B cell (primary cell): Measurements from ENCODE around the gene RIPK1. TPM values are rescaled to one million over a fixed set of nuclear protein-coding genes. Genes with fewer than 3 reads are reported as not detected.

Source experiments
- ATAC-seq: fragments of 200-7000 bp; cut with Tn5 transposase; one replicate; pipeline ENCODE4 v1.10.0; 2021; ENCODE audit warnings: low read depth, mild to moderate bottlenecking, moderate number of reproducible peaks, moderate library complexity
- CTCF ChIA-PET: fragments of 350-600 bp; sonication (Branson Sonifier 250); formaldehyde crosslinking; loops from one replicate; lab custom pipeline; 2021; ENCODE audit warnings: antibody characterized with exemption, inconsistent platforms; lab: Charles Lee
- POLR2A ChIA-PET: fragments of 350-600 bp; sonication (Branson Sonifier 250); formaldehyde crosslinking; loops from one replicate; lab custom pipeline; 2021; ENCODE audit warnings: antibody characterized with exemption; lab: Charles Lee
- DNase-seq: peaks from one replicate; pipeline ENCODE4 v3.0.0; 2013
- H2AFZ ChIP-seq: 2 replicates; pipeline ENCODE4 v1.6.1; 2012; ENCODE audit warnings: mild to moderate bottlenecking, low read depth, low read length; ENCODE audit not compliant: insufficient read depth, poor library complexity, severe bottlenecking
- H3K27ac ChIP-seq, 2 donors: 1 replicate in 1 of 2; 2 replicates in 1 of 2; pipeline ENCODE4 v1.5.1; 2012 to 2013; ENCODE audit warnings: low read length in 2 of 2, mild to moderate bottlenecking in 2 of 2, moderate library complexity in 1 of 2
- H3K27me3 ChIP-seq, 4 experiments: fragments of 200-600 bp in 1 of 4; sonication (generic) in 1 of 4; replicated peaks in 1 of 4; 1 replicate in 2 of 4; 2 replicates in 2 of 4; pipeline versions ENCODE4 v1.6.1 to v1.7.0; 2013 to 2016; ENCODE audit warnings: low read length in 3 of 4, mild to moderate bottlenecking in 2 of 4, mixed read lengths in 1 of 4, moderate library complexity in 1 of 4; ENCODE audit not compliant: insufficient read depth in 4 of 4, control insufficient read depth in 3 of 4; ENCODE audit errors: control extremely low read depth in 1 of 4
- H3K36me3 ChIP-seq, 2 experiments: replicated peaks in 1 of 2; 1 replicate in 1 of 2; 2 replicates in 1 of 2; pipeline versions ENCODE4 v1.6.1 to v1.7.1; 2013; ENCODE audit warnings: low read length in 1 of 2; ENCODE audit not compliant: insufficient read depth in 2 of 2, control insufficient read depth in 1 of 2; ENCODE audit errors: control extremely low read depth in 1 of 2, extremely low read depth in 1 of 2
- H3K4me1 ChIP-seq, 2 donors: fragments of 200-600 bp in 1 of 2; sonication (generic) in 1 of 2; 1 replicate in 1 of 2; 2 replicates in 1 of 2; pipeline versions ENCODE4 v1.5.1 to v1.6.1; 2013 to 2017; ENCODE audit warnings: low read length in 2 of 2; ENCODE audit not compliant: control insufficient read depth in 2 of 2, insufficient read depth in 2 of 2
- H3K4me2 ChIP-seq: replicated peaks from 2 replicates; pipeline ENCODE3; 2012; ENCODE audit warnings: mild to moderate bottlenecking, low read depth, low read length; ENCODE audit not compliant: poor library complexity, severe bottlenecking
- H3K4me3 ChIP-seq, 5 experiments: fragments of 200-600 bp in 1 of 5; sonication (generic) in 1 of 5; 1 replicate in 3 of 5; 2 replicates in 2 of 5; pipeline versions ENCODE4 v1.5.1 to v1.7.0; 2011 to 2016; ENCODE audit warnings: low read length in 4 of 5, mild to moderate bottlenecking in 4 of 5, low read depth in 2 of 5, control low read depth in 1 of 5, moderate library complexity in 1 of 5; ENCODE audit not compliant: insufficient read depth in 1 of 5; ENCODE audit errors: control extremely low read depth in 1 of 5, extremely low read depth in 1 of 5
- H3K79me2 ChIP-seq: fragments of 200-600 bp; sonication (generic); one replicate; pipeline ENCODE4 v1.6.0; 2016; ENCODE audit warnings: low read length; ENCODE audit not compliant: control insufficient read depth, insufficient read depth
- H3K9ac ChIP-seq: fragments of 200-600 bp; sonication (generic); 2 replicates; pipeline ENCODE4 v1.6.1; 2017; ENCODE audit warnings: mild to moderate bottlenecking, low read length, moderate library complexity
- H3K9me3 ChIP-seq, 3 donors: one replicate each; pipeline versions ENCODE4 v1.6.1 to v1.7.1; 2013; ENCODE audit warnings: low read length in 2 of 3; ENCODE audit not compliant: control insufficient read depth in 2 of 3, insufficient read depth in 1 of 3; ENCODE audit errors: control extremely low read depth in 1 of 3
- H4K20me1 ChIP-seq: 2 replicates; pipeline ENCODE4 v1.6.0; 2012; ENCODE audit warnings: mild to moderate bottlenecking, low read length; ENCODE audit not compliant: insufficient read depth, control insufficient read depth, poor library complexity, severe bottlenecking
- H3K27ac Mint-ChIP-seq: one replicate; pipeline ENCODE4 v1.8.0; 2021; ENCODE audit warnings: mixed read lengths
- H3K27me3 Mint-ChIP-seq: one replicate; pipeline ENCODE4 v1.8.0; 2021; ENCODE audit warnings: mixed read lengths
- H3K4me1 Mint-ChIP-seq: one replicate; pipeline ENCODE4 v1.8.0; 2021; ENCODE audit warnings: mixed read lengths
- H3K4me3 Mint-ChIP-seq: one replicate; pipeline ENCODE4 v1.8.0; 2021; ENCODE audit warnings: mixed read lengths
- H3K9me3 Mint-ChIP-seq: one replicate; pipeline ENCODE4 v1.8.0; 2022; ENCODE audit warnings: mixed read lengths; ENCODE audit not compliant: insufficient read depth
- EZH2 ChIP-seq: IDR thresholded peaks from 2 replicates; pipeline ENCODE4 v1.6.1; 2012; ENCODE audit warnings: borderline replicate concordance, low read depth, mild to moderate bottlenecking, moderate library complexity, low read length; ENCODE audit not compliant: insufficient read depth, poor library complexity, severe bottlenecking
- WGBS: methylation state at CpG from one replicate; pipeline ENCODE4 v1.1.5; 2013; ENCODE audit warnings: missing lambda C conversion rate; ENCODE audit not compliant: insufficient coverage; 5-methylcytosine and 5-hydroxymethylcytosine counted together
- intact Hi-C: fragments of 100-400 bp; cut with micrococcal nuclease; formaldehyde crosslinking; loops from one replicate; pipeline ENCODE4 v1.10.0; 2022
- polyA plus RNA-seq: library from polyadenylated mRNA; depleted of rRNA; stranded (reverse); fragments of >200 nt; gene quantifications from 2 replicates; pipeline ENCODE4 v1.2.3, GENCODE V29; 2012
- total RNA-seq, 2 donors: library from RNA; stranded (reverse); fragments of 120-200 nt in 1 of 2; gene quantifications; 1 replicate in 1 of 2; 2 replicates in 1 of 2; pipeline versions ENCODE4 v1.2.3 to v1.2.4, GENCODE V29; 2013 to 2022
- TF ChIP-seq, protein P1 (sequence below): fragments of 200-600 bp; IDR thresholded peaks from one replicate; pipeline ENCODE4 v1.8.0; 2022; ENCODE audit warnings: antibody characterized with exemption, mild to moderate bottlenecking

RIPK1 gene
- total and polyA plus RNA-seq, 2 donors (not counting 1 experiment from before 2014, with no cell fraction given): 7.3 to 26.2 TPM

DNA sequence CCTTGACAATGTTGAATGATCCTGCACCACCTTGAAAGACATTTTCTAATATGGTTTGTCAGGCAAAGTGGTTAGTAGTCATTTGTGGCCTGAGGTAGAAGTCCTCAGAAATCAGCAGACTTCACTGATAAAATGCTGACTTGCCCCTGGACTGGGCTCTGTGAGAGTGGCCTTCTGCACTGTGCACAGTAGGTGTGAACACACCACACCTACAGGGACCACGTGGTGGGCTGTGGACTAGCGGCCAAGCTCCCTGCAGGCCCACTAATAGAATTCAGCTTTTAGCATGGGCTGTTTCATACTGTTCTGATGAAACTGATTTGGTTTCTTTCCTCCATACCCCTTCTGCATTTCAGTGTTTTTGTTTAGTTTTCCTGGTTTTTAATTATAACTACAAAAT is 57.5 kb downstream of the RIPK1 start:
- CTCF ChIA-PET: interaction anchor here (0.6 to 8.8 kb wide), 9 partner anchors 22 to 606 kb away, joined by 3 to 82 read pairs (median 4); partner anchors contain the start of gene TUBB2A
- Histone ChIP-seq H2AFZ (no peak overlapping the region), H3K27me3 (no peaks in the 10 kb centered on the region), H3K9me3 (no peaks in the 10 kb centered on the region), H3K4me3 (no peak overlapping the region), H3K4me1 (peaks cover 0 to 12% of the 10 kb centered on the region in 2 donors), H3K36me3 (no peaks in the 10 kb centered on the region), H3K79me2 (no peaks in the 10 kb centered on the region), H3K9ac (no peak overlapping the region), H3K27ac (no peak overlapping the region), H3K4me2 (no peak overlapping the region), H4K20me1 (no peaks in the 10 kb centered on the region)
- Mint-ChIP-seq H3K9me3 (no peaks in the 10 kb centered on the region), H3K27ac (no peak overlapping the region), H3K4me3 (no peak overlapping the region), H3K27me3 (no peaks in the 10 kb centered on the region), H3K4me1 (peaks cover 10% of the 10 kb centered on the region)
- DNase-seq: no peak
- WGBS: 0% methylated on average over 1 of the region's 2 CpGs
- TF ChIP-seq EZH2: no peak
- TF ChIP-seq, protein P1, sequence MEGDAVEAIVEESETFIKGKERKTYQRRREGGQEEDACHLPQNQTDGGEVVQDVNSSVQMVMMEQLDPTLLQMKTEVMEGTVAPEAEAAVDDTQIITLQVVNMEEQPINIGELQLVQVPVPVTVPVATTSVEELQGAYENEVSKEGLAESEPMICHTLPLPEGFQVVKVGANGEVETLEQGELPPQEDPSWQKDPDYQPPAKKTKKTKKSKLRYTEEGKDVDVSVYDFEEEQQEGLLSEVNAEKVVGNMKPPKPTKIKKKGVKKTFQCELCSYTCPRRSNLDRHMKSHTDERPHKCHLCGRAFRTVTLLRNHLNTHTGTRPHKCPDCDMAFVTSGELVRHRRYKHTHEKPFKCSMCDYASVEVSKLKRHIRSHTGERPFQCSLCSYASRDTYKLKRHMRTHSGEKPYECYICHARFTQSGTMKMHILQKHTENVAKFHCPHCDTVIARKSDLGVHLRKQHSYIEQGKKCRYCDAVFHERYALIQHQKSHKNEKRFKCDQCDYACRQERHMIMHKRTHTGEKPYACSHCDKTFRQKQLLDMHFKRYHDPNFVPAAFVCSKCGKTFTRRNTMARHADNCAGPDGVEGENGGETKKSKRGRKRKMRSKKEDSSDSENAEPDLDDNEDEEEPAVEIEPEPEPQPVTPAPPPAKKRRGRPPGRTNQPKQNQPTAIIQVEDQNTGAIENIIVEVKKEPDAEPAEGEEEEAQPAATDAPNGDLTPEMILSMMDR: no peak
- POLR2A ChIA-PET: no interaction called here
- no peak for ATAC-seq
- intact Hi-C loops: loop anchor here (1.0 to 2.0 kb wide), 5 partner anchors 8 to 133 kb away; partner anchors contain the start of genes BPHL, PSMG4 and TUBB2B

- Histone ChIP-seq H3K4me1 (peaks cover 0 to 12% of the 10 kb centered on the region in 2 donors), H3K9ac (no peak overlapping the region), H3K9me3 (no peaks in the 10 kb centered on the region), H3K79me2 (no peaks in the 10 kb centered on the region), H3K36me3 (peaks cover 3% of the 10 kb centered on the region in 2 experiments), H3K27me3 (no peaks in the 10 kb centered on the region), H4K20me1 (no peaks in the 10 kb centered on the region), H2AFZ (no peak overlapping the region), H3K4me2 (no peak overlapping the region), H3K27ac (no peak overlapping the region), H3K4me3 (no peak overlapping the region)
- no peak for ATAC-seq
- CTCF ChIA-PET: interaction anchor here (0.6 to 8.8 kb wide), 4 partner anchors 31 to 126 kb away, joined by 3 to 82 read pairs (median 4); no protein-coding TSS in a partner anchor
- H3K27ac Mint-ChIP-seq: no peak overlapping the region
- DNase-seq: no peak
- TF ChIP-seq EZH2: no peak
- TF ChIP-seq, protein P1: no peak
- POLR2A ChIA-PET: no interaction called here
- H3K4me1 Mint-ChIP-seq: peaks cover 10% of the 10 kb centered on the region
- intact Hi-C loops: no loop called here
- no peaks in the 10 kb centered on the region for H3K9me3 Mint-ChIP-seq
- no peak overlapping the region for H3K4me3 Mint-ChIP-seq
- H3K27me3 Mint-ChIP-seq: no peaks in the 10 kb centered on the region
- WGBS: 99% methylated on average over 10 of the region's 15 CpGs
Observed at GRCh38 chr6:3128356-3129108, 60.2 kb downstream of the RIPK1 start.
